GM19099 (cell line): ENCODE results near the gene SHISA9.

ENCODE experiments used
- POLR2A ChIP-seq: IDR thresholded peaks from 3 replicates; pipeline ENCODE4 v1.6.1; 2011; ENCODE audit warnings: low read depth; ENCODE audit not compliant: insufficient read length; ENCODE audit errors: extremely low read depth

SHISA9 gene

DNA sequence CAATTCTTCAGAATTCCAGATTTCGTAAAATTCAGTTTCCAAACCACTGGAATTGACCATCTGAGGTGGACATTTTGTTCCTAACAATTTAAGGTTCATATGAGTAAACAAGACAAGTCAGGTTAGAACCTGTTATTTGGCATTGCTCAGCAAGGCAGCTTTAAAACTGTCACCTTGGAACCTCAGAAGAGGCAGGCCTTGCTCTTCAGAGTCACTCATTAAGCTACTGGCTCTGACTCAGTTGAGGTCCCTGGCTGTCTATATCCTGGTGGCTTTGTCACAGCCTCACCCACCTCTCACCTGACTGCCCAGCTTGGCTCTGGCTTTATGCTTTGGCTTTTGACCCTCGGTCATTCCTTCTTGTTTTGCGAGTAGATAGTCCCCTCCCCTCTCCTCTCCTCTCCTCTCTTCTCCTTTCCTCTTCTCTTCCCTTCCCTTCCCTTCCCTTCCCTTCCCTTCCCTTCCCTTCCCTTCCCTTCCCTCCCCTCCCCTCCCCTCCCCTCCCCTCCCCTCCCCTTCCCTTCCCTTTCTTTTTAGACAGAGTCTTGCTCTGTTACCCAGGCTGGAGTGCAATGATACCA, 238.4 kb downstream of the SHISA9 start:
- no peak for TF ChIP-seq POLR2A

DNA sequence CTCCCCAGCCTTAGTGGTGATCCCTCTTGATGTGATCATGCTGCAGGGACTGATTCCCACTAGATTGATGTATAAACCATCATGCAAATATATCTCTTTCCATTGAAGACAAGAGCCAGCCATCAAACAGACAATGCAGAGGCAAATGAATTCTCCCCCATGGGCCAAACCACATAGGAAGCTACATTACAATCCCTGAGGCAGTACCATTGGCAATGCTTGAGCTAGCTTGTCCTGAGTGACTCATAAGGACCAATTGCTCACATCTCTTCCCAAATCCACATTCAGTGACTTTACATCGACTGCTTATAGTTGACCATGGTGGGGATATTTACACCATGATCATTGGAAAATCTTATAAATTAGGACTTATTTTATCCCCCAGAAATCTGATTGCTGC, 242.2 kb downstream of the SHISA9 start:
- TF ChIP-seq POLR2A, result no peak

DNA sequence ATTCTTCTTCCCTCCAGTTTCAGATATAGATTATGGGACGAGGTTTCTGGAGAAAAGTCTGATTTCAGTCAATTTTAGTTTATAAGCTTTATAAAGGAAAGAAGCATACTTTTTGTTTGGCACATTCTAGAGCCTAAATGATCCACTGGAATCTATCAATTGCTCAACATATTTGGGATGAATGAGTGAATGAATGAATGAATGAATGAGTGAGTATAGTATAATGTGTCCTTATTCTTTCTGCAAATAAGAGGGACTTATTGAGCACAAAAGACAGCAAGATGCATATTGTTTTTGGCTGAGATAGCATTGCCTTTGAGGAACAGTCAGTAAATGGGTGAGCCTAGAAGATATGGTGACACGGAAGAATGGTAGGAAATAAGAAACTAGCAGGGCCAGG, 245.4 kb downstream of the SHISA9 start:
- no peak for TF ChIP-seq POLR2A

DNA sequence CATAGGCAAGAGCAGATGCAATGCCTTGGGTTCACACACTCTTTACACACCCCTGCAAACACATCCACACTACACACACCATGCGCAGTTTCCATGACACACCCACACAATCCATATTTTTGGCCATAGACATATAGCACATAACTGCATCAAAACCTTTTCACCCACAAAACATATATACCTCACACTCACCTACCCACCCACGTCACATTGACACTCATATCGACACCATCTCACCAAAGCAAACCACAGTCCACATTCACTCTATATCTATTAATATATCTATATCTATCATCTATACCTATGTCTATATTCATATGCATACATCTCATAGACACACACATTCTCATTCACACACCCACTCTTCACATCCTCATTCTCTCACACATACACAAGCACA, 246.9 kb downstream of the SHISA9 start:
- TF ChIP-seq POLR2A, result no peak

DNA sequence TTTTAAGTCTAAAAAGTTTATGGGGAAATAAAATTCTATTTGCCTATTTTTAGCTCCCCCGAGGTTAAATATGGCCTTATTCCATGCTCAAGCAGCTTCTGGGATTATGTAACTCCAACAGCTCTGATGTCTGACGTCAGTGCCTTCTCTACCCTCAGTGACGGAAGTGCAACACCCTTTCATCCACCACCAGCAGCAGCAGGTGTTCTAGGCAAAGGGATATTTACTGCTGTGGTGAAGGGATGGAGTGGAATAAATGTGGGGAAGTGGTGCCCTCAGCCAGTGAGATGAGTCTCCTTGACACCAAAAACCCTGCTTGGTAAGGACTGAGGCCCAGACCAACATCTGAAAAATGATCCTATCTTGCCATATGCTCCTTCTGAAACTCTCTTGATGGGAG, 247.4 kb downstream of the SHISA9 start:
- no peak for TF ChIP-seq POLR2A

DNA sequence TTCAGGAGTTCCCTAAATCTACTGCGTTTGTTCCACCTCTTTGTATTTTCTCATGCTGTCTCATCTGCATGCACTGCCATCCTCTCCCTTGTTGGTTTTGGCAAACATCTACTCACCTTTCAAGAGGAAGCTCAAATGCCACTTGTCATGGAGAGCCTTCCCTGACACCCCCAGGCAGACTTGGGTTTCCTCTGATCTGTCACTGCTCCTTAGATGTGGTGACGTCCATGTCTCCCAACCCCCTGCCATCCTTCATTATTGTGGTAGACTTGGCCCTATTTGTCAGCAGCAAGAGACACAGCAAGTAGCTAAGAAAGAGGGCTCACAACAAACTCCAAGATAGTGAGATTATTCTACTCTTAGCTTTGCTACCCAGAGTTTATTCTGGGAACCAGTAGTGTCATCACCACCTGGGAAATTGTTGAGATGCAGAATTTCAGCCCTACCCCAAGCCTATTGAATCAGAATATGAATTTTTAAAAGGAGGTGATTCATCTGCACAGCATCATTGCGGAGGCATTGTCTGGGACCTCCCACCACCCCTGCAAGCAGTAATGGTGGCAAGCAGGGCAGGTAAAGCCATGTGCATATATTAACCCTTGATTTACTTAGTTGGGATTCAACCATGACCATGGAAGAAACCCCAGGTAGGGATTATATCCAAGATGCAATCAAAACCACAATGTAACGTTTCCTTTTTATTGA, 248.9 kb downstream of the SHISA9 start:
- TF ChIP-seq POLR2A, result no peak

DNA sequence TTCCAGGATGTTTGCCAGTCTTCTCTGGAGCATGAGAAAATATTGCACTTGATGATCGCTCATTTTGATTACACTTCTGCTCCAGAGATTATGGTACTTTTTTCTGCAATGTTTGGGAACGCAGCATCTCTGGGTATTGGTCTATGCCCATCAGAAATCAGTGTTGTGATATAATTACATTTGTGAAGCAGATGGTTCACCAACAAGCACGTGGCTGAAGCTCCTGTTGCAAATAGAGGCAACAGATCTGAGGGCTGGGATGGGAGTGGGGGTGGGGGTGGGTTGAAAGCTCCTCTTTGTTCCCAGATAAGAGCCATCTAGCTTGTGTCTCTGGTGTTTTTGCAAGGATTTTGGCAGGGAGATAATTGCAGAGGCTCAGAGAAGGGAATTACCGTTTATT, 252.3 kb downstream of the SHISA9 start:
- TF ChIP-seq POLR2A, result no peak

DNA sequence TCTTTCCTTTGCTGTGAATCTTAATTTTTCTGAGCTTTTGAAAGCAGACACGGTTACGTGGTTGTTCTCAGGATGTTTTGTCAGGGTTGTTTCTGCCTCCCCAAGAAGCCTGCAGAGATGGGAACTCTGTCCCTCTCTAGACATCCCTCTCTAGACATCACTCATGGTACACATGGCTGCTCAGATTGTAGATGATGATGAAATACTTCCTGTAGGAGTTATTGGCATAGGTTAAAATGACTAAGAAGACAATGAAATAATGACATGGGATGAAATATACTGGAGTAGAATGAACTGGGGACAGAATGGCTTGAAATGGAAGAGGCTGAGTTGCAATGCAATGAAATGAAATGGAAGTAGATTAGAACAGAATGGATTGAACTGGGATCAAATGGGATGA, 253.4 kb downstream of the SHISA9 start:
- TF ChIP-seq POLR2A, result no peak

DNA sequence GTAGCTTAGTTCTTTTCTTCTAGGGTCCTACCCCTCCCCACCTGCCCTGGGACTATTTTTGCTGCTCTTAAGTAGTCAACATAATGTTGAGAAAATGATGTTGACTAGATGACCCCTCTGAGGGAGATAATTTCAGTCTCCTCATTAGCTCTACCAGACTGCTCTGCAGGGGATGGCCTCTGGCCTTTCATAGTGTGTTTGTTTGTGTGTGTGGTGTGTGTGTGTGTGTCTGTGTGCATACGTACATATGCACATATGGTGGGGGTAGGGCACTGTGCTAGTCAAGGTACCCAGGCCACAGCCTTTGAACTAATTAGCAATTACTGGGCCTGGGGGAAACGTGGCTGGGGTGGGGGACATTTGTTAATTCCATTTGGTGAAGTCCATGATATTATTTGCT, 254.0 kb downstream of the SHISA9 start:
- no peak for TF ChIP-seq POLR2A

DNA sequence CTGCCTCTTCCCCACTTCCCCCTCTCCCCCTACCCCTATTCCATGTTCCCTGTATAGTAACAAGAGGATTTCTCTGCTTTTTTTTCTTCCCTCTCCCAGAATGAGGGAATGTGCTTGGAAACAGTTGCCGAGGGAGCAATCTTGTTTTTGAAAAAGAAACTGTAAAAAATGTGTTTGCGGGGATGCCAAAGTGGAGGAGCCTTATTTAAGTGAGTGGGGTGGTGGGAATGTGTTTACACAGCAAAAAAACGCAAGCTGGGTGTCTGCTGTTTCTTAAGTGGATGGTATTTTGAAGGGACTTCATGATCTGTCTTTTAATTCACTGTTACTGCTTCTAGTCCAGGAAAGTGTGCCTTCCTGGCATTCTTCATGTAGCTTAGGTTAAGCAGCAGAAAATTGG, 254.4 kb downstream of the SHISA9 start:
- no peak for TF ChIP-seq POLR2A

DNA sequence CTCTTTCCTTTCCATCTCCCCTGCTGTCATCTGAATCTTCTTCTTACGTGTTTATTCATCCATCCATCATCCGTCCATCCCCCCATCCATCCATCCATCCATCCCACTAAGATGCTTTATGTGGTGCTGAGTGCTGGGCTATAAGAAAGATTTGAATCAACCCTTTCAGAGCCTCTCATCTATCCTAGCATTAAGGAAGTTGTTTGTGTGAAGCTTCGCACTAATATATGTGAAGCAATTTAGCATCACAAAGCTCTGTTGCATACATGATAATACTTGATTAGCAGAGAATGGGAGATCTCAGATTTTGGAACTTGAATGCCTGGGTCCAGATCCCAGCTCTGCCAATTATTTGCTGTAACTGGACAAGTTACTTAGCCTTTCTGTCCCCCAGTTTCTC, 255.7 kb downstream of the SHISA9 start:
- no peak for TF ChIP-seq POLR2A

DNA sequence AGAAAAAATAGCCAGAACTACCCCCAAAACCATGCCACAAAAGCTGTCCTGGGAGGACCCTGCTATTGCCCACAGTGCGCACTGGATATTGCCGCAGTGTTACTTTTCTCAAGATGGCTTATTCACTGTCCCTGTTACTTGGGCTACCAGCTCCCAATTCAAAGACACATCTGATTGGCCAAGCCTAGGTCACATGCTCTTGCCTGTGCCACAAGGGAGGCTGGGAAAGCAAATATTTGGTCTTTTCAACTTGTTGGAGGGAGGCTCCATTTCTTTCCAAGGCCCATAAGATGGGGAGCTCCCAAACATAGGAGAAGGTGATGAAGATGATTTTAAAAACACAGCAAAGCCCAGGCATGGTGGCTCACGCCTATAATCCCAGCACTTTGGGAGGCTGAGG, 257.0 kb downstream of the SHISA9 start:
- no peak for TF ChIP-seq POLR2A

DNA sequence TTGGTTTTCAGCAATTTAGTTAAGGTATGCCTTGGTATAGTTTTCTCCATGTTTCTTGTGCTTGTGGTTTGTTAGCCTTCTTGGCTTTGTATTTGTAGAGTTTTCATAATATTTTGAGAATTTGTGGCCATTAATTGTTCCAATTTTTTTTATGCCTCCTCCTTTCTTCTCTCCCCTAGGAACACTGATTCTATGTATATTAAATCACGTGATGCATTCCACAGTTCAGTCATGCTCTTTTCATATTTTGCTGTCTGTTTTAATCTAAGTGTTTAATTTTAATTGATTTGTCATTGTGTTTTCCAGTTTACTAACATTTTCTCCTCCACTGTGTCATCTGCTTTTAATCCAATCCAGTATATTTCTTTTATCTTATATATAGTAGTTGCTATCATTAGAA, 263.6 kb downstream of the SHISA9 start:
- no peak for TF ChIP-seq POLR2A

DNA sequence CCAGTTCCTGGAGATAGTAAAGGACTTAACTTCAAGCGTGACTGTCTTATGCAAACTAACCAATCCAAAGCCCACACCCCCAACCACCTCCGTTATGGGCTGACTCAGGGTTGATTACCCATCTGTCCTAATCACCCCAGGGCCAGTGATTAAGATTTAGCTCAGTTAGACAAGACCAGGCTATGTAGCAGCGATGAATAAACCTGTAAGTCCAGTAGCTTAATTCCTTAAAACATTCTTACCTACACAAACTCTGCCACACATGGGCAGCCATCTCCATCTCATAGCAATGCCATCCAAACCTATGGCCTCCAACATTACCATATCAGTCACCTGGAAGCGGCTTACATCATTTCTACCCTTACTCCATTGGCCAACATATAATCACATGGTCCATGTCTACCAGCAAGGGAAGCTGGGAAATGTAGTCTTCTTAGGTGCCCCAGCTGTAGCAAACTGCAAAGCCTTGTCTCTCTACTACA, 266.7 kb downstream of the SHISA9 start:
- no peak for TF ChIP-seq POLR2A

DNA sequence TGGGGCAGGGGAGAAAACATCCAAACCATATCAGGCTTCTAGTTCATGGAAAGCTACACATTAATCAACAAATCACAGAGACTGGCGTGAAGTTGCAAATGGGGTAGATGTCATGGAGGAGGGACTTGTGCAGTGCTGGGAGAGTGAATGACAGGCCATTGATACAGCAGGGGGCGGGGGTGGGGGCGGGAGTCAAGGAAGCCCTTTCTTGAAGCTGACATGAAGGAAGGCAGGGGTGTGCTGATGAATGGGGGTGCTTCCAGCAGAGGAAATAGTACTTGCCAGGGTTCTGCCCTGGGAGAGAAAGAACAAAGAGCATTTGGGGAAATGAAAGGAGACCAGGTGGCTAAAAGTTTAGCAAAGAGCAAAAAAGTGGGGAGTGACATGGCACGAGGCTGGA, 269.9 kb downstream of the SHISA9 start:
- TF ChIP-seq POLR2A, result no peak

DNA sequence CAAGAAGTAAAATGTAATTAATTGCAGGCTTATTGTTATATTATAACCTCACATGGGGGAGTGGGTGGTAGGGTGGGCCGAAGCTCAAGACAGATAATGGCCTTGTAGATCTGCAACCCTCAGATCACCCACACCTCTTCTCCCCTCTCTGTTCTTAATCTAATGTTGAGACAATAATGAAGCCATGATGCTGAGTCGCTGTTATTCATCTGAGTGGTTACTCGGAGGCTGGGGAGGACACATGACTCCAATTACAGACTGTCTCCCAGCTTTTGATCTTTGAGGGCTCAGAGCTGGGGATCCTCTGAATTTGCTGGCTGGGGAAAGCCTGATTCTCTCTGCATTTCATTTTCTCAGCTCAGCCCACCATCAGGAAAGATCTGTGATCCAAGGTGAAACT, 275.3 kb downstream of the SHISA9 start:
- no peak for TF ChIP-seq POLR2A

DNA sequence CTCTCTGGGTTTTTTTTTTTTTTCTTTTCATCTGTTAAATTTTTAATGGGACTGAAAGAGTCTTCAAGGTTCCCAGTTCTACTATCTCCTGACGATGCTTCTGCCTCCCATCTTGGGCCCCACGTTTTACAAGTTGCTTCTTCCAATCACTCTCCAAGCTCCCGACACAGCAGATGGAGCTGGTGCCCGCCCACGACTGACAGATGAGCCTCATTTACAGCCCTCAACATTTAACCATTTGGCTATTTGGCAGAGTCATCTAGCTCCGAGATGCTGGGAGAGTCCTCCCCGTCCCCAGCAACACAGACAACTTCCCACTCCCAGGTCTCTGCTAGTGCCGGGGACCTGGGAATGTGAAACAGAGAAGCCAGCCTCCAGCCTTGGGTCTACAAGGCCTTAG, 276.9 kb downstream of the SHISA9 start:
- TF ChIP-seq POLR2A, result no peak
